ENCODE data around the gene SLC10A6. TPM values are rescaled to one million over a fixed set of nuclear protein-coding genes. Genes with fewer than 3 reads are reported as not detected.
"Not testable (repeated sequence)": the region's sequence is repeated elsewhere in the genome, so short reads cannot be mapped to it uniquely, and the experiment has no call there.

Gene SLC10A6
- total RNA-seq, 1 donor from 2014 or later: not detected

DNA sequence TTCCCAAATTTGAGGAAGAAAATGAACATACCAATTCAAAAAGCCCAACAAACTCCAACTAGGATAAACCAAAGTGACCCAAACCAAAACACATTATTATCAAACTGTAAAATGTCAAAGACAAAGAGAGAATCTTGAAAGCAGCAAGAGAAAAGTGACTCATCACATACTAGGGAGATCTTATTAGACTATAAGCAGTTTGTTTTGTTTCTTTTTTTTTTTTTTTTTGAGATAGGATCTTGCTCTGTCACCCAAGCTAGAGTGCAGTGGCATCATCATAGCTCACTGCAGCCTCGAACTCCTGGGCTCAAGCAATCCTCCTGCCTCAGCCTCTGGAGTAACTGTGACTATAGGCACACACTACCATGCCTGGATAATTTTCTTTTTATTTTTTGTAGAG, 30.5 kb upstream of the SLC10A6 start:
- H3K4me3 Mint-ChIP-seq (ENCODE audit: unreplicated experiment): no peak overlapping the region

DNA sequence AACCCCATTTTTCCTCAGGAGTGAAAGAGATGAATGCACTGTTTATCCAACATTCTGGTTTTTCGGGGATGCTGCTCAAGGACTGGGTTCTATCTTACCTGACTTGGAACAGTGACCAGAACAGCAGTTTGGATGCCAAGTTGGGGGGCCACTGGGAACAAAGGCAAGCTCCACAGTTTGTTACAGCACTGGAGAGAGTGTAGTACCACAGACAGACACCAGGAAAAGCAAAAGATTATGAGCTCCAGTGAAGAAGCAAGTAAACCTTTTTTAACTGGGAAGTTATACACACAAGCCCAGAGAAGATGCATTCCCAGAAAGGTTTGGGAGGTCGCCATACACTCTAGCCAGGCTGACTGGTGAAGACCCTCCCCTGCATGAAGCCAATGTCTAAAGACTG, 29.5 kb upstream of the SLC10A6 start:
- H3K36me3 Mint-ChIP-seq (ENCODE audit: unreplicated experiment): peaks cover 4% of the 10 kb centered on the region
- no peaks in the 10 kb centered on the region for H3K27me3 Mint-ChIP-seq (ENCODE audit: unreplicated experiment)
- peaks cover 25% of the 10 kb centered on the region for H3K4me1 Mint-ChIP-seq (ENCODE audit: unreplicated experiment)
- peaks cover 10% of the 10 kb centered on the region for H3K9me3 Mint-ChIP-seq (ENCODE audit: unreplicated experiment)
- no peak for DNase-seq (ENCODE audit: extremely low spot score, unreplicated experiment)
- TF ChIP-seq, protein P1, sequence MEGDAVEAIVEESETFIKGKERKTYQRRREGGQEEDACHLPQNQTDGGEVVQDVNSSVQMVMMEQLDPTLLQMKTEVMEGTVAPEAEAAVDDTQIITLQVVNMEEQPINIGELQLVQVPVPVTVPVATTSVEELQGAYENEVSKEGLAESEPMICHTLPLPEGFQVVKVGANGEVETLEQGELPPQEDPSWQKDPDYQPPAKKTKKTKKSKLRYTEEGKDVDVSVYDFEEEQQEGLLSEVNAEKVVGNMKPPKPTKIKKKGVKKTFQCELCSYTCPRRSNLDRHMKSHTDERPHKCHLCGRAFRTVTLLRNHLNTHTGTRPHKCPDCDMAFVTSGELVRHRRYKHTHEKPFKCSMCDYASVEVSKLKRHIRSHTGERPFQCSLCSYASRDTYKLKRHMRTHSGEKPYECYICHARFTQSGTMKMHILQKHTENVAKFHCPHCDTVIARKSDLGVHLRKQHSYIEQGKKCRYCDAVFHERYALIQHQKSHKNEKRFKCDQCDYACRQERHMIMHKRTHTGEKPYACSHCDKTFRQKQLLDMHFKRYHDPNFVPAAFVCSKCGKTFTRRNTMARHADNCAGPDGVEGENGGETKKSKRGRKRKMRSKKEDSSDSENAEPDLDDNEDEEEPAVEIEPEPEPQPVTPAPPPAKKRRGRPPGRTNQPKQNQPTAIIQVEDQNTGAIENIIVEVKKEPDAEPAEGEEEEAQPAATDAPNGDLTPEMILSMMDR (IDR thresholded peaks at IDR 0.05): no peak
- H3K4me3 Mint-ChIP-seq (ENCODE audit: unreplicated experiment): no peak overlapping the region
- no peak overlapping the region for H3K27ac Mint-ChIP-seq (ENCODE audit: unreplicated experiment)

More for the DNA sequence above, 30.5 kb upstream of the SLC10A6 start:
- Mint-ChIP-seq H3K4me1 (ENCODE audit: unreplicated experiment) (peaks cover 25% of the 10 kb centered on the region), H3K27me3 (ENCODE audit: unreplicated experiment) (no peaks in the 10 kb centered on the region), H3K9me3 (ENCODE audit: unreplicated experiment) (peaks cover 14% of the 10 kb centered on the region), H3K27ac (ENCODE audit: unreplicated experiment) (no peak overlapping the region), H3K36me3 (ENCODE audit: unreplicated experiment) (peaks cover 4% of the 10 kb centered on the region)
- TF ChIP-seq, protein P1 (IDR thresholded peaks at IDR 0.05): no peak
- DNase-seq (ENCODE audit: extremely low spot score, unreplicated experiment): no peak

DNA sequence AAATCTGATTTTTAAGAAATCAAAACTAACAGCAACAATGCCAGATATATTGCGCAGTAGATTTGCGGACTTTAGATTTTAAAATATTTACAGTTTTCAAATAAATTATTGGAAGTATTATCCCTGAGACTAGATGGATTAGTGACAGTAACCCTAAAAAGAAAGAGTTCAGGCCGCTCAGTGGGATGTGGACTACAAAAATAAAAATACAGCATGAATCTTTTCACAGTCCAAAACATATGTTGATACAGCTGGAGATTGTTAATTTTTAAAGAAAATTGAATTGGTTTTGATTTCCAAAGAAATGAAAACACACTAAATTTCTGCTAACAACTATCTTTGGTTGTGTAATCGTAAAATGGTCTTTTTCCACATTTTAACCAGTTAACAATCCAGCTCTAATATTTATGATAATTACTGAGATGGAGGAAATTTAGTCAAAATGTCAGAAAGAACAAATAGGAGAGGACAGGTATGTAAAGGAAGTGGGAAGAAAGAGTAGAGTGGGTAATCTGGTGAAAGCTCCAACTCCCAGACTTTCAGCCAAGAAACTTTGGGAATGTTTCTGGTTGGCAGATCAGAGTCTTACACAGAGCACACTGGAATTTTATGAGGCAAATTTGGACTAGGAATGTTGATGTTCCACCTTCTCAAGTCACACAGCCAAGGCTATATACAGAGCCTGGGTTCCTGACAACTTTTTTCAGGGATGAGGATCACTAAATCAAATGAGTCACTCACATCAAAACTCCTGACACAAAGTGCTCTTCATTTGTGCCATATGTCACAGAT, 27.9 kb upstream of the SLC10A6 start:
- H3K9me3 Mint-ChIP-seq (ENCODE audit: unreplicated experiment): peaks cover 10% of the 10 kb centered on the region
- H3K27ac Mint-ChIP-seq (ENCODE audit: unreplicated experiment): peak overlapping the region; percentile 85
- peaks cover under 1% of the 10 kb centered on the region for H3K27me3 Mint-ChIP-seq (ENCODE audit: unreplicated experiment)
- H3K4me3 Mint-ChIP-seq (ENCODE audit: unreplicated experiment): no peak overlapping the region
- TF ChIP-seq, protein P1 (IDR thresholded peaks at IDR 0.05): no peak
- DNase-seq (ENCODE audit: extremely low spot score, unreplicated experiment): no peak
- peaks cover 24% of the 10 kb centered on the region for H3K4me1 Mint-ChIP-seq (ENCODE audit: unreplicated experiment)
- peaks cover 4% of the 10 kb centered on the region for H3K36me3 Mint-ChIP-seq (ENCODE audit: unreplicated experiment)

DNA sequence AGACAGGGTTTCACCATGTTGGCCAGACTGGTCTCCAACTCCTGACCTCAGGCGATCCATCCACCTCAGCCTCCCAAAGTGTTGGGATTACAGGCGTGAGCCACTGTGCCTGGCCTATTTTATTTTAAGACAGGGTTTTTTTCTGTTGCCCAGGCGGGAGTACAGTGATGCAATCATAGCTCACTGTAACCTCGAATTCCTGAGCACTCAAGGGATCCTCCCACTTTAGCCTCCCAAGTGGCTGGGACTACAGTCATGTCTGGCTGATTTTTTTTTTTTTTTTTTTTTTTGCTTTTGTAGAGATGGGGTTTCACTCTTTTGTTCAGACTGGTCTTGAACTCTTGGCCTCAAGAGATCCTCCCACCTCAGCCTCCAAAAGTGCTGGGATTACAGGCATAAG, 26.3 kb upstream of the SLC10A6 start:
- H3K4me3 Mint-ChIP-seq (ENCODE audit: unreplicated experiment); H3K27ac Mint-ChIP-seq (ENCODE audit: unreplicated experiment); H3K27me3 Mint-ChIP-seq (ENCODE audit: unreplicated experiment); DNase-seq (ENCODE audit: extremely low spot score, unreplicated experiment); H3K36me3 Mint-ChIP-seq (ENCODE audit: unreplicated experiment): not testable (repeated sequence)
- Mint-ChIP-seq H3K4me1 (ENCODE audit: unreplicated experiment) (peaks cover 28% of the 10 kb centered on the region), H3K9me3 (ENCODE audit: unreplicated experiment) (peaks cover 10% of the 10 kb centered on the region)

DNA sequence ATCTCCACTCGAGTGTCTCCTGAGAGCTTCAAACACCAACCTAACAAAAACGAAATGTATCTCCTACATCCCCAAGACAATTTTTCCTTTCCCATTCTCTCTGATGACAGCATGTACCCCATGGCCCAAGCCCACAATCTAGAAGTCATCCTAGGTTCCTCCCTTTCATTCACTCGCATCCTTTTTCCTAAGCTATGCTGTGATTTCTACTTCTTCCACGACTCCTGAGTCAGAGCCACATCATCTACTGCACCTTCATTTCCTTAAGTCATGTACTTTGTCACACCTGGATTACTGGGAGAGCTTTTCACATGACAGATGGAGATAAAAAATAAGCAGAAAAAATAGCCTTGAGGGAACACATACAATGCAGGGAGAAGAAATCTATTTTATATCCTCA, 23.0 kb upstream of the SLC10A6 start:
- TF ChIP-seq, protein P1 (IDR thresholded peaks at IDR 0.05): no peak
- no peak overlapping the region for H3K27ac Mint-ChIP-seq (ENCODE audit: unreplicated experiment)
- no peak for DNase-seq (ENCODE audit: extremely low spot score, unreplicated experiment)
- H3K27me3 Mint-ChIP-seq (ENCODE audit: unreplicated experiment): peaks cover 7% of the 10 kb centered on the region
- H3K36me3 Mint-ChIP-seq (ENCODE audit: unreplicated experiment): no peaks in the 10 kb centered on the region
- H3K4me1 Mint-ChIP-seq (ENCODE audit: unreplicated experiment): peaks cover 17% of the 10 kb centered on the region
- H3K4me3 Mint-ChIP-seq (ENCODE audit: unreplicated experiment): no peak overlapping the region
- no peaks in the 10 kb centered on the region for H3K9me3 Mint-ChIP-seq (ENCODE audit: unreplicated experiment)

Measured in osteocyte (in vitro differentiated cells).